ENCODE measurements around the gene MACROD2.

GRCh38 chr20:15287329-15287728 is 1292.0 kb downstream of the MACROD2 start:
- TF ChIP-seq POLR2AphosphoS5 (IDR thresholded peaks at IDR 0.05) (no peak), CTCF (IDR thresholded peaks at IDR 0.05; ENCODE audit: poor library complexity, severe bottlenecking) (no peak), RAD21 (conservative IDR thresholded peaks at IDR 0.05) (no peak)
